HepG2 (cell line): Measurements from ENCODE around the gene STUM.

Experiments
- BORCS8-MEF2B ChIP-seq: sonication (generic); formaldehyde crosslinking; IDR thresholded peaks from 2 replicates; pipeline ENCODE4 v1.8.0; 2022; ENCODE audit warnings: mild to moderate bottlenecking, missing genetic modification reagents
- KLF16 ChIP-seq, 2 experiments: sonication (generic) in 1 of 2; formaldehyde crosslinking in 1 of 2; IDR thresholded peaks; 2 replicates each; pipeline versions ENCODE4 v1.6.1 to v1.8.0; 2016 to 2023; ENCODE audit warnings: missing genetic modification reagents in 2 of 2, missing compliant biosample characterization in 1 of 2
- NONO ChIP-seq, 2 experiments: fragments of 450-650 bp in 1 of 2; sonication (generic) in 1 of 2; formaldehyde crosslinking in 1 of 2; IDR thresholded peaks in 1 of 2; conservative IDR thresholded peaks in 1 of 2; 2 replicates each; pipeline versions ENCODE4 v1.6.1 to v1.8.0; 2017 to 2022; ENCODE audit warnings: mild to moderate bottlenecking in 1 of 2, missing genetic modification reagents in 1 of 2, moderate library complexity in 1 of 2
- NR2C2 ChIP-seq: sonication (generic); formaldehyde crosslinking; IDR thresholded peaks from 2 replicates; pipeline ENCODE4 v1.4.0; 2020; ENCODE audit warnings: missing genetic modification reagents, mild to moderate bottlenecking, moderate library complexity, borderline replicate concordance
- POLR2AphosphoS5 ChIP-seq: IDR thresholded peaks from 2 replicates; pipeline ENCODE4 v1.6.1; 2012; ENCODE audit warnings: low read depth, low read length
- ZNF616 ChIP-seq: sonication (generic); formaldehyde crosslinking; IDR thresholded peaks from 2 replicates; pipeline ENCODE4 v1.5.0; 2020; ENCODE audit warnings: low read depth, mild to moderate bottlenecking, missing genetic modification reagents
- ZNF781 ChIP-seq: sonication (generic); formaldehyde crosslinking; IDR thresholded peaks from 2 replicates; pipeline ENCODE4 v1.5.1; 2020; ENCODE audit warnings: borderline replicate concordance, mild to moderate bottlenecking, missing genetic modification reagents; ENCODE audit errors: not compliant biosample characterization
- TF ChIP-seq, protein P1 (sequence below): sonication (generic); formaldehyde crosslinking; IDR thresholded peaks from 2 replicates; pipeline ENCODE4 v1.5.0; 2020; ENCODE audit warnings: mild to moderate bottlenecking, missing genetic modification reagents
- TF ChIP-seq, protein P2 (sequence below): sonication (generic); formaldehyde crosslinking; IDR thresholded peaks from 2 replicates; pipeline ENCODE4 v1.4.0; 2020; ENCODE audit warnings: missing genetic modification reagents
- TF ChIP-seq, protein P3 (sequence below): sonication (generic); formaldehyde crosslinking; IDR thresholded peaks from 2 replicates; pipeline ENCODE4 v1.5.0; 2020; ENCODE audit warnings: mild to moderate bottlenecking, missing genetic modification reagents, moderate library complexity

DNA sequence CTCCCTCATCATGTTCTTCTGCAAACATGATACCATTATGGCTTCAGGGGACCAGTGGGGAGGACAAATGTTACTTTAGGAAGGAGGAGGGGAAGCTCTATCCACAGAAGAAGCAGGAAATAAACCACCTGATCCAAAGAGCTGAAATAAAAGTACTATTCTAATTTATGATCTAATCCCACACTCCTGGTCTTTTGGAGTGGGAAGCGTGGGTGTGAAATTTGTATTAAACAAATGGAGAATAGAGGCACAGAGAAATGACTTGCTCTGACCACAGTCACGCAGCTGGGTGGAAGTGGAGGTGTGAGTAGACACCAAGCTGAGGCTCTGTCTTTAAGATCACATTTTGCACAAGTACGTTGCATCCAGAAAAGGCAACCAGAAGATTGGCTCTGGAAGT, 14.5 kb upstream of the STUM start:
- TF ChIP-seq KLF16 (CRISPR knock-in tag; IDR thresholded peaks at IDR 0.05) (no peak), NR2C2 (CRISPR knock-in tag) (no peak), POLR2AphosphoS5 (no peak), NONO (IDR thresholded peaks at IDR 0.05) (no peak), NONO (CRISPR knock-in tag; conservative IDR thresholded peaks at IDR 0.05) (no peak), BORCS8-MEF2B (CRISPR knock-in tag) (no peak), ZNF781 (no peak), ZNF616 (CRISPR knock-in tag) (no peak)
- TF ChIP-seq, protein P1, sequence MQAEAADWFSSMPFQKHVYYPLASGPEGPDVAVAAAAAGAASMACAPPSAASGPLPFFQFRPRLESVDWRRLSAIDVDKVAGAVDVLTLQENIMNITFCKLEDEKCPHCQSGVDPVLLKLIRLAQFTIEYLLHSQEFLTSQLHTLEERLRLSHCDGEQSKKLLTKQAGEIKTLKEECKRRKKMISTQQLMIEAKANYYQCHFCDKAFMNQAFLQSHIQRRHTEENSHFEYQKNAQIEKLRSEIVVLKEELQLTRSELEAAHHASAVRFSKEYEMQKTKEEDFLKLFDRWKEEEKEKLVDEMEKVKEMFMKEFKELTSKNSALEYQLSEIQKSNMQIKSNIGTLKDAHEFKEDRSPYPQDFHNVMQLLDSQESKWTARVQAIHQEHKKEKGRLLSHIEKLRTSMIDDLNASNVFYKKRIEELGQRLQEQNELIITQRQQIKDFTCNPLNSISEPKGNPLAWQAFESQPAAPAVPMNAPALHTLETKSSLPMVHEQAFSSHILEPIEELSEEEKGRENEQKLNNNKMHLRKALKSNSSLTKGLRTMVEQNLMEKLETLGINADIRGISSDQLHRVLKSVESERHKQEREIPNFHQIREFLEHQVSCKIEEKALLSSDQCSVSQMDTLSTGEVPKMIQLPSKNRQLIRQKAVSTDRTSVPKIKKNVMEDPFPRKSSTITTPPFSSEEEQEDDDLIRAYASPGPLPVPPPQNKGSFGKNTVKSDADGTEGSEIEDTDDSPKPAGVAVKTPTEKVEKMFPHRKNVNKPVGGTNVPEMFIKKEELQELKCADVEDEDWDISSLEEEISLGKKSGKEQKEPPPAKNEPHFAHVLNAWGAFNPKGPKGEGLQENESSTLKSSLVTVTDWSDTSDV (CRISPR knock-in tag), result no peak
- TF ChIP-seq, protein P2, sequence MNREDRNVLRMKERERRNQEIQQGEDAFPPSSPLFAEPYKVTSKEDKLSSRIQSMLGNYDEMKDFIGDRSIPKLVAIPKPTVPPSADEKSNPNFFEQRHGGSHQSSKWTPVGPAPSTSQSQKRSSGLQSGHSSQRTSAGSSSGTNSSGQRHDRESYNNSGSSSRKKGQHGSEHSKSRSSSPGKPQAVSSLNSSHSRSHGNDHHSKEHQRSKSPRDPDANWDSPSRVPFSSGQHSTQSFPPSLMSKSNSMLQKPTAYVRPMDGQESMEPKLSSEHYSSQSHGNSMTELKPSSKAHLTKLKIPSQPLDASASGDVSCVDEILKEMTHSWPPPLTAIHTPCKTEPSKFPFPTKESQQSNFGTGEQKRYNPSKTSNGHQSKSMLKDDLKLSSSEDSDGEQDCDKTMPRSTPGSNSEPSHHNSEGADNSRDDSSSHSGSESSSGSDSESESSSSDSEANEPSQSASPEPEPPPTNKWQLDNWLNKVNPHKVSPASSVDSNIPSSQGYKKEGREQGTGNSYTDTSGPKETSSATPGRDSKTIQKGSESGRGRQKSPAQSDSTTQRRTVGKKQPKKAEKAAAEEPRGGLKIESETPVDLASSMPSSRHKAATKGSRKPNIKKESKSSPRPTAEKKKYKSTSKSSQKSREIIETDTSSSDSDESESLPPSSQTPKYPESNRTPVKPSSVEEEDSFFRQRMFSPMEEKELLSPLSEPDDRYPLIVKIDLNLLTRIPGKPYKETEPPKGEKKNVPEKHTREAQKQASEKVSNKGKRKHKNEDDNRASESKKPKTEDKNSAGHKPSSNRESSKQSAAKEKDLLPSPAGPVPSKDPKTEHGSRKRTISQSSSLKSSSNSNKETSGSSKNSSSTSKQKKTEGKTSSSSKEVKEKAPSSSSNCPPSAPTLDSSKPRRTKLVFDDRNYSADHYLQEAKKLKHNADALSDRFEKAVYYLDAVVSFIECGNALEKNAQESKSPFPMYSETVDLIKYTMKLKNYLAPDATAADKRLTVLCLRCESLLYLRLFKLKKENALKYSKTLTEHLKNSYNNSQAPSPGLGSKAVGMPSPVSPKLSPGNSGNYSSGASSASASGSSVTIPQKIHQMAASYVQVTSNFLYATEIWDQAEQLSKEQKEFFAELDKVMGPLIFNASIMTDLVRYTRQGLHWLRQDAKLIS (CRISPR knock-in tag), result no peak
- TF ChIP-seq, protein P3, sequence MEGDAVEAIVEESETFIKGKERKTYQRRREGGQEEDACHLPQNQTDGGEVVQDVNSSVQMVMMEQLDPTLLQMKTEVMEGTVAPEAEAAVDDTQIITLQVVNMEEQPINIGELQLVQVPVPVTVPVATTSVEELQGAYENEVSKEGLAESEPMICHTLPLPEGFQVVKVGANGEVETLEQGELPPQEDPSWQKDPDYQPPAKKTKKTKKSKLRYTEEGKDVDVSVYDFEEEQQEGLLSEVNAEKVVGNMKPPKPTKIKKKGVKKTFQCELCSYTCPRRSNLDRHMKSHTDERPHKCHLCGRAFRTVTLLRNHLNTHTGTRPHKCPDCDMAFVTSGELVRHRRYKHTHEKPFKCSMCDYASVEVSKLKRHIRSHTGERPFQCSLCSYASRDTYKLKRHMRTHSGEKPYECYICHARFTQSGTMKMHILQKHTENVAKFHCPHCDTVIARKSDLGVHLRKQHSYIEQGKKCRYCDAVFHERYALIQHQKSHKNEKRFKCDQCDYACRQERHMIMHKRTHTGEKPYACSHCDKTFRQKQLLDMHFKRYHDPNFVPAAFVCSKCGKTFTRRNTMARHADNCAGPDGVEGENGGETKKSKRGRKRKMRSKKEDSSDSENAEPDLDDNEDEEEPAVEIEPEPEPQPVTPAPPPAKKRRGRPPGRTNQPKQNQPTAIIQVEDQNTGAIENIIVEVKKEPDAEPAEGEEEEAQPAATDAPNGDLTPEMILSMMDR (CRISPR knock-in tag), result no peak
